ENCODE data around the gene TMEM9.

Gene TMEM9

DNA sequence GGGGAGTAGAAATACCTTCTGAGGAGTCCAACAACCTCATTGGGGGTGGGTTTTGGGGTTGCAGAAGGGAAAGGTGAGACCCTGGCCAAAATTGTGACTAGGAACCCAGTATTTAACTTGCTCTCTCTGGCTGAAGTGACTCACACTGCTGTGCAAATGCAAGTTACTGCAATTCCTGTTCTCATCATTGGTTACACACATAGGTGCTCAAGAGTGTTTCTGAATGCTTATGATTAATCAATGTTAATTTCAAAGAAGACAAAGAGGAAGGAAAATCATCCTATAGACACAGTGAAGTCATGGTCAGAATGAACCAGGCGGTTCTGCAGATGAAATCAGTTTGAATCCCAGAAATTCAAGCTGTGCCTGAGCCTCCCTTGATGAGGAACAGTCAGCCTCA, 30.4 kb downstream of the TMEM9 start:
- Histone ChIP-seq H3K27me3 (ENCODE audit: low read depth, low read length) (no peaks in the 10 kb centered on the region), H3K36me3 (ENCODE audit: control insufficient read depth in 1 of 2, insufficient read depth in 2 of 2, low read length in 2 of 2) (no peaks in the 10 kb centered on the region), H3K4me1 (ENCODE audit: control insufficient read depth in 1 of 2, insufficient read depth in 2 of 2, low read length in 2 of 2) (peaks cover 0 to 6% of the 10 kb centered on the region in 2 donors), H3K27ac (ENCODE audit: low read length) (no peak overlapping the region), H3K4me3 (ENCODE audit: low read depth in 1 of 2, low read length in 2 of 2) (no peak overlapping the region), H3K9me3 (ENCODE audit: control insufficient read depth in 1 of 2, low read length in 2 of 2) (no peaks in the 10 kb centered on the region)

DNA sequence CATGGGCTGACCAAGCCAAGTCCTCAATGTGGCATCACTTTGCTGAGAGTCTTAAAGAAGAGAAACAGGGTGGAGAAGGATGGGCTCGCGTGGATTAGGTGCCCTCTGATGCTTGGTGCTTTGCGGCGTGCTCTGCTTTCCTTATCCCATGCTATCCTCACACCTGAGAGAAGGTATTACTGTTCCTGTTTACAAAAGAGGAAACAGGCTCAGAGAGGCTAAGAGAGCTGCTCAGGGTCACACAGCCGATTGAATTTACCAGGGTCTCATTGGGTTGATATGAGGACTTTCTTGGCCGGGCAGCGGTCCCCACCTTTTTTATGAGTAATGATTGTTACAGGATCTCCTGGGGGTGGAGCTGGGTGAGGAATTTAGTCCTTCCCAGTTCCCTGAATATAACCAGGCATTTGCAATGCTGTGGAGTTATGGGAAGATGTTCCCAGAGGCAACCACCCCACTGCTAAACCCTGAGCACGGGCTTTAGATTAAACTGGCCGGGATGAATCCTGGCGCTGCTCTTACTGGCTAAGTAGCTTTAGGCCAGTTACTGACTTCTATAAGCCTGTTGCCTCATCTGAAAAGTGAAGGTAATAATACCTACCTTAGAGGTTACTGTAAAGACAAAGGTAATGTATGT, 31.8 kb downstream of the TMEM9 start:
- H3K27ac ChIP-seq (ENCODE audit: low read length) = no peak overlapping the region
- H3K4me3 ChIP-seq (ENCODE audit: low read depth in 1 of 2, low read length in 2 of 2) = no peak overlapping the region
- no peaks in the 10 kb centered on the region for H3K27me3 ChIP-seq (ENCODE audit: low read depth, low read length)
- H3K36me3 ChIP-seq (ENCODE audit: control insufficient read depth in 1 of 2, insufficient read depth in 2 of 2, low read length in 2 of 2) = no peaks in the 10 kb centered on the region
- H3K9me3 ChIP-seq (ENCODE audit: control insufficient read depth in 1 of 2, low read length in 2 of 2) = no peaks in the 10 kb centered on the region
- peaks cover 0 to 6% of the 10 kb centered on the region in 2 donors for H3K4me1 ChIP-seq (ENCODE audit: control insufficient read depth in 1 of 2, insufficient read depth in 2 of 2, low read length in 2 of 2)

DNA sequence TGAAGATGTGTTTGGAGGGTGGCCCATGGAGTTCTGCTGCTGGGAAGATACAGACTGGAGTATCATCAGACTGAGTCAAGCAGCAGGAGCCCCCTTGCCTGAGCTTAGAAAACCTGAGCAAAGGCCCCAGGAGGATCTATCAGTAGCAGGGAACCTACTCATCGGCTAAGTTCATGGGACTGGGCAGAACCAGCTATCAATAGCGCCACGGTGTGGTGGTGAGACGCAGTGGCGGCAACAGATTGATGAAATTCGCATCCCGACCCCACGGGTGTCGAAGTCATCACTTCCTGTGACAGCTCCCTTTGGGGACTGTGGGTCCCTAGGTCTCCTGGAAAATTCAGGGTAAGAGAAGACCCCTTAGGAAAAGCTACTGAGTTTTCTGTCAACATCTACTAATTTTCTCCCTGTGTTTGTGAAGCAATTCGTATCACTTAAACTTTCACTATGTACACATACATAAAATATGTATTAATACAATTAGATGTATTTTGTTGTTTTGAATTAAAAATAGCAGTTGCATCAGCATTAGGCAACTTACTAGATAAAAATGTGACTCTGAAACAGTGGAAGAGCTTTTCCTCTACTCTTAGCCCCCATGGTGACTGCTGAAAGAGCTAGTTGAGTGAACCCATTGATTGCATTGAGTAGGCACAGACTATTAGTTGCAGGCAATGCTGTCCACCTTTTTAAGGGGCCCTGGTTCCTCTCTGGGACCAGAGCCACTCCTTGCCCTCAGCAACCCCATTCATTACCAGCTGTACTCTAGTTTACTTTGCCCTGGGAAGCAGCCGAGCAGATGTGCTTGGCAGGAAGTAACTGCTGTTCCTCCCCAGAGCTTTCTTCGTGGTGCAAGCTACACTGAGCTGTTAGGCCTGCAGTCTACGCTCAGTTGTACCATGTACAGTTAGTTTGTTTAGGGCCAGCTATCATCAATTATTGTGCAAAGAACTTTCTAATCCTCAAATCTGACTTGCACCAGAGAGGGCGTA, 34.8 kb downstream of the TMEM9 start:
- Histone ChIP-seq H3K27ac (ENCODE audit: low read length) (no peak overlapping the region), H3K9me3 (ENCODE audit: control insufficient read depth in 1 of 2, low read length in 2 of 2) (no peaks in the 10 kb centered on the region), H3K4me3 (ENCODE audit: low read depth in 1 of 2, low read length in 2 of 2) (no peak overlapping the region), H3K36me3 (ENCODE audit: control insufficient read depth in 1 of 2, insufficient read depth in 2 of 2, low read length in 2 of 2) (no peaks in the 10 kb centered on the region), H3K4me1 (ENCODE audit: control insufficient read depth in 1 of 2, insufficient read depth in 2 of 2, low read length in 2 of 2) (peaks cover 0 to 6% of the 10 kb centered on the region in 2 donors), H3K27me3 (ENCODE audit: low read depth, low read length) (no peaks in the 10 kb centered on the region)

DNA sequence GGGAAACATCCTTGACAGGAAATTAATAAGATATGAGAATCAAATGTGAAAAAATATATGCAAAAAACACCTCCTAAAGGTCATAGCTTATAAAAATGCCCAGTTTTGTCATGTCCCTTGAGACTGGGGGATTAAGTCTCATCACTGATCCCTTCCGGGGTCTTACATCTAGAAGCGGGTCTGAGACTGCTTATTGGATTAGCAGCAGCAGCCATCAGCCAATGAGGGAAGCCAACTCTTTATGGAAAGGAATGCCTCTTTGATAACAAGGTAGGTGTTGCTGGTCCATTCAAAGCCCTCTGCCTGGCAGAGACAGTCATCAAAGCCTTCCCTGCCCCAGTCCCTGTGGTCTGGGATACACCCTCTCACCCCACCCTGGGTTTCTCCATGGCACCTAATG, 38.2 kb downstream of the TMEM9 start:
- peaks cover 0 to 15% of the 10 kb centered on the region in 2 donors for H3K4me1 ChIP-seq (ENCODE audit: control insufficient read depth in 1 of 2, insufficient read depth in 2 of 2, low read length in 2 of 2)
- H3K4me3 ChIP-seq (ENCODE audit: low read depth in 1 of 2, low read length in 2 of 2) = no peak overlapping the region
- no peak overlapping the region for H3K27ac ChIP-seq (ENCODE audit: low read length)
- H3K9me3 ChIP-seq (ENCODE audit: control insufficient read depth in 1 of 2, low read length in 2 of 2) = no peaks in the 10 kb centered on the region
- H3K36me3 ChIP-seq (ENCODE audit: control insufficient read depth in 1 of 2, insufficient read depth in 2 of 2, low read length in 2 of 2) = no peaks in the 10 kb centered on the region
- no peaks in the 10 kb centered on the region for H3K27me3 ChIP-seq (ENCODE audit: low read depth, low read length)

DNA sequence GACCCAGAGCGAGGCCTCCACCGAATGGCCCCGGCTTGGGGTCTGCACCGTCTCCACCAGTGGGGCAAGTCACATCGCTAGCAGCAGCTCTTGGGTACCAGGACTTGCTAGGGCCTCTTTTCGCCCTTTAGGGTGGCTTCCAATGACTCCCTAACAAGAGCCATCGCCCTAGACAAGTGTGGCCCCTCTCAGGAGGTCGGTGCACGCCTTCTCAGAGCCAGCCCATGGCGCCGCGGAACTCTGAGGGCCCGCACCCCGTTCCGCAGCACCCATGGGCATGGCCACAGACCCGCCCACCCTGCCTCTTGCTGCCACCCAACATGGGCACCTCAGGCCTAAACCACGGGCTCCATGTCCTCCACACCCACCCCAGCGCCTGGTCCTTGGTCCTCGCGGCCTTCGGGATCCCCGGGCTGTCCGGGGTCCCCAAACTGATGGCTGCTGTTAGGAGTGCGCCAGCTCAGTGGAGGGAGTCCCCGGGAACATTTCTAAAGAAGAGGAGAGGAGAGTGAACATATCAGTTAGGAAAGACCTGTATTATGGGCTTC, 38.8 kb downstream of the TMEM9 start:
- no peaks in the 10 kb centered on the region for H3K27me3 ChIP-seq (ENCODE audit: low read depth, low read length)
- H3K27ac ChIP-seq (ENCODE audit: low read length) = no peak overlapping the region
- H3K4me1 ChIP-seq (ENCODE audit: control insufficient read depth in 1 of 2, insufficient read depth in 2 of 2, low read length in 2 of 2) = peaks cover 0 to 15% of the 10 kb centered on the region in 2 donors
- H3K9me3 ChIP-seq (ENCODE audit: control insufficient read depth in 1 of 2, low read length in 2 of 2) = no peaks in the 10 kb centered on the region
- H3K36me3 ChIP-seq (ENCODE audit: control insufficient read depth in 1 of 2, insufficient read depth in 2 of 2, low read length in 2 of 2) = no peaks in the 10 kb centered on the region
- no peak overlapping the region for H3K4me3 ChIP-seq (ENCODE audit: low read depth in 1 of 2, low read length in 2 of 2)

DNA sequence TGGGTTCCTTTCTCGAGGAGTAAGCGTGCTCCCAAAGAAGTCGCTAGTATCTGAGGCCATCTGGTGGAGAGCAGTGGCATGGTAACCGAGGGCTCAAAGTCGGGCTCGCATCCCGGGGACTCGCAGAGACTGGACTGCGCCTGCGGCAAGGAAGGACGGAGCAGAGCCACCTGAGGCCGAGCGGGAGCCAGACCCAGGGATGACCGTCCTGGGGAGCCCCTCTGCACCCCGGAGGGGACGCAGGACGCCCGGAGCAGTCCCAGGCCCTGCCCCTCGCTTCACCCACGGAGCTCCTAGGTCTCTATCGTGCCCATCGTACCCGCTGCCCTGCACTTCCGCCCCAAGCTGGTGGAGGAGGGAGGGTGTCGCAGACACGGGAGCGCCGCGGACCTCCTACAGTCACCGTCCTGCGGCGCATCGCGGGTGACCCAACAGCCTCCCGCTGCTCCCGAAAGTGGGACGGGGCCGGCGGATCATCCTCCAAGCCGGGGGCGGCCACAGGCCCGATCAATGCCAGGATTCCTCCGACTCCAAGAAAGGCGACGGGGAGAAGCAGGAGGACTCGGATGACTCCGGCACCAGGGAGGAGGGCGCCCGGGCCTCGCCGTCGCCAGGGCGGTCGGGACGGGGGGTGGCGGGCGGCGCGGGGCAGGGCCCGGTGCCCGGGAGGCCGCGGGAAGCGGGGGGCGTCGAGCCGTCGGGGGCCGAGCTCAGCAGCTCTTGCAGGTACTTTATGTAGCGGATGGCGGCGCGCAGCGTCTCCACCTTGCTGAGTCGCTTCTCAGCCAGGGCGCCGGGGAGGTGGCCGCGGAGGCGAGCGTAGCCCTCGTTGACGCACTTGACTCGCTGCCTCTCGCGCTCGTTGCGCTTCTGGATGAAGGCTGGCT, 39.8 kb downstream of the TMEM9 start:
- H3K4me3 ChIP-seq (ENCODE audit: low read depth in 1 of 2, low read length in 2 of 2) = peak overlapping the region; percentile 67 to 70
- H3K27ac ChIP-seq (ENCODE audit: low read length) = no peak overlapping the region
- H3K27me3 ChIP-seq (ENCODE audit: low read depth, low read length) = no peaks in the 10 kb centered on the region
- no peaks in the 10 kb centered on the region for H3K9me3 ChIP-seq (ENCODE audit: control insufficient read depth in 1 of 2, low read length in 2 of 2)
- H3K4me1 ChIP-seq (ENCODE audit: control insufficient read depth in 1 of 2, insufficient read depth in 2 of 2, low read length in 2 of 2) = peaks cover 0 to 15% of the 10 kb centered on the region in 2 donors
- no peaks in the 10 kb centered on the region for H3K36me3 ChIP-seq (ENCODE audit: control insufficient read depth in 1 of 2, insufficient read depth in 2 of 2, low read length in 2 of 2)

DNA sequence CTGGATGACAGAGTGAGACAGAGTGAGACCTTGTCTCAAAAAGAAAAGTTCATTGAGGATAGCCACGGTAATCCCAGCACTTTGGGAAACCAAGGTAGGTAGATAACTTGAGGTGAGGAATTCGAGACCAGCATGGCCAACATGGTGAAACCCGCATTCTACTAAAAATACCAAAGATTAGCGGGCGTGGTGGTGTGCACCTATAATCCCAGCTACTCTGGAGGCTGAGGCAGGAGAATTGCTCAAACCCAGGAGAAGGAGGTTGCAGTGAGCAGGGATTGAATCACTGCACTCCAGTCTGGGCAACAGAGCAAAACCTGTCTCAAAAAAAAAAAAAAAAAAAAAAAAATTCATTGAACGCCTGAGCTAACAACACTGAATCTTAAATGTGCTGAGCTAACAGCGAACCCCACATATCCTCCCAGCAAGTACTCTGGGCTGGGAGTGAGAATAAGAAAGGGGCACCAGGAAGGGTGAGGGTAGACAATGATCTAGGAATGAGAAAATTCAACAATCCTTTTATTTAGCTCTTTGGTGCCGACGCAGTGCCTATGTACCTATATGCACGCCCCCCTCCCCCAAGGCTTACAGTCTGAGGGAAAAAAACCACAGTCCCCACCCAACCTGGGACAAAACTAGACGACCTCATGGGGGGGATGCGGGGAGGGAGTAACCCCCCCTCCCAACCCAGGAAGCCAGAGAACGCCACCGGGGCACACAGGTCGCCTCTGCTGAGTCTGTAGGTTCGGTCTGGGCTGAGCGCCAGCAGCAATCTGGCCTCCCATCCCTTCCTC, 40.6 kb downstream of the TMEM9 start:
- Histone ChIP-seq H3K4me1 (ENCODE audit: control insufficient read depth in 1 of 2, insufficient read depth in 2 of 2, low read length in 2 of 2) (peaks cover 0 to 15% of the 10 kb centered on the region in 2 donors), H3K9me3 (ENCODE audit: control insufficient read depth in 1 of 2, low read length in 2 of 2) (no peaks in the 10 kb centered on the region), H3K36me3 (ENCODE audit: control insufficient read depth in 1 of 2, insufficient read depth in 2 of 2, low read length in 2 of 2) (no peaks in the 10 kb centered on the region), H3K27ac (ENCODE audit: low read length) (no peak overlapping the region), H3K4me3 (ENCODE audit: low read depth in 1 of 2, low read length in 2 of 2) (peak overlapping the region in 1 of 2 donors; percentile 70), H3K27me3 (ENCODE audit: low read depth, low read length) (no peaks in the 10 kb centered on the region)

DNA sequence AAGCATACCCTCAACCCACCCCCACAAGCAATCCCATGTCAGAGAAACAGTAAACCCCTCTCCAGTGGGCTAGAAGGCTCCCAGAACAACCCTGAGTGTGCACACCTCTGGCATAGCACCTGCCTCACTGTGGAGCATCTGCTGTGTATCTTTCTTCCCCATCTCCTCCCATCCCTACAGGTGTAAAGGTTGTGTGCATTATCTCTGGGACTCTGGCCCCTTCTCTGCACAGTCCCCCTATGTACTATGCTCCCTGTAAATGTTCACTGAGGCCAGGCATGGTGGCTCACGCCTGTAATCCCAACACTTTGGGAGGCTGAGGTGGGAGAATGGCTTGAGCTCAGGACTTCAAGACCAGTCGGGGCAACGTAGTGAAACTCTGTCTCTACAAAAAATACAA, 41.3 kb downstream of the TMEM9 start:
- Histone ChIP-seq H3K27me3 (ENCODE audit: low read depth, low read length) (no peaks in the 10 kb centered on the region), H3K36me3 (ENCODE audit: control insufficient read depth in 1 of 2, insufficient read depth in 2 of 2, low read length in 2 of 2) (no peaks in the 10 kb centered on the region), H3K9me3 (ENCODE audit: control insufficient read depth in 1 of 2, low read length in 2 of 2) (no peaks in the 10 kb centered on the region), H3K27ac (ENCODE audit: low read length) (no peak overlapping the region), H3K4me3 (ENCODE audit: low read depth in 1 of 2, low read length in 2 of 2) (no peak overlapping the region), H3K4me1 (ENCODE audit: control insufficient read depth in 1 of 2, insufficient read depth in 2 of 2, low read length in 2 of 2) (peaks cover 0 to 15% of the 10 kb centered on the region in 2 donors)

DNA sequence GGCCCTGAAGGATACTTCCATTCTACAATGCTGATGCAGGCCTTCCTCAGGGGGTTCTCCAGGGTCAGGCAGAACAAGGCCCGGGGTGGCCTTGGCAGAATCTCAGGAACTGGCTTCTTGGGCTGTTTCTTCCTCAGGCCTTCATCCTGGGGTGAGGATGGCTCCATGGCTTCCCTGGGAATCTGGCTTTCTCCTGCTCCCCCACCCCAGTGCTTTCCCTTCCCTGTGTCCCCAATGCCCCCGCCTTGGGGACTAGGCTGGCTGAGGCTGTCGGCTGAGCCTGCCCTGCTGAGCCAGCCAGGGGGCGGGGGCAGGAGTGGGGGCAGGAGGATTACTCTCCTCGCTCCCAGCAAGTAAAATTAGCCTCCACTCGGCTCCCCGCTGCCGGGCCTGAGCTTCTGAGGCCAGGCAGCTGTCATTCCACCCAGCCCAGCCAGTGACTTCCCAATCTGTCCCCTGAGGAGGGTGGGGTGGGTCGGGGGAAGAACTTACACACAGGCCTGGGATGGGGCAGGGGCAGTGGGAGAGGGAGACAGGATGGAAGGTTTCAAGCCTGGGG, 42.0 kb downstream of the TMEM9 start, which contains the start of gene CACNA1S:
Gene CACNA1S, minus strand, starts transcription at position 254 of the 559 bp plus-strand sequence. Its CDS starts 87 bp downstream, at position 167.
- H3K36me3 ChIP-seq (ENCODE audit: control insufficient read depth in 1 of 2, insufficient read depth in 2 of 2, low read length in 2 of 2) = no peaks in the 10 kb centered on the region
- H3K4me1 ChIP-seq (ENCODE audit: control insufficient read depth in 1 of 2, insufficient read depth in 2 of 2, low read length in 2 of 2) = peaks cover 0 to 15% of the 10 kb centered on the region in 2 donors
- H3K27ac ChIP-seq (ENCODE audit: low read length) = no peak within 1 kb of the TSS
- no peak within 1 kb of the TSS for H3K4me3 ChIP-seq (ENCODE audit: low read depth in 1 of 2, low read length in 2 of 2)
- H3K9me3 ChIP-seq (ENCODE audit: control insufficient read depth in 1 of 2, low read length in 2 of 2) = no peaks in the 10 kb centered on the region
- H3K27me3 ChIP-seq (ENCODE audit: low read depth, low read length) = no peaks in the 10 kb centered on the region

DNA sequence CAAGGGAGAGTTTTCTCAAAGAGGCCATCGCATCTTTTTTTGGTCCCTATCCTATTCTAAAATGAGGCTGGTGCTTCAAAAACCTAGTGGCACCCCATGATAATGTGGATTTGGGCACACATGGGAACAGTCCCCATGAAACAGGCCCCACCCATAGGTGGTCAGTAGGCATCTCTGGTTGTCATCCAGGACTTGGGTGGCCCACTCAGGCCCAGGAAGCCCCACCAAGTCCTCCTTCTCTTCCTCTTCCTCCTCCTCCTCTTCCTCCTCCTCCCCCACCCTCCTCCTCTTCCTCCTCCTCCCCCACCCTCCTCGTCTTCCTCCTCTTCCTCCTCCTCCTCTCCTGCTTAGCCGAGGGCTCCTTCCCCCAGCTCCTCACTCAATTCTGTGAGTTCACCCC, 42.6 kb downstream of the TMEM9 start:
- no peaks in the 10 kb centered on the region for H3K9me3 ChIP-seq (ENCODE audit: control insufficient read depth in 1 of 2, low read length in 2 of 2)
- H3K4me3 ChIP-seq (ENCODE audit: low read depth in 1 of 2, low read length in 2 of 2) = no peak overlapping the region
- H3K27me3 ChIP-seq (ENCODE audit: low read depth, low read length) = no peaks in the 10 kb centered on the region
- H3K27ac ChIP-seq (ENCODE audit: low read length) = no peak overlapping the region
- H3K36me3 ChIP-seq (ENCODE audit: control insufficient read depth in 1 of 2, insufficient read depth in 2 of 2, low read length in 2 of 2) = no peaks in the 10 kb centered on the region
- H3K4me1 ChIP-seq (ENCODE audit: control insufficient read depth in 1 of 2, insufficient read depth in 2 of 2, low read length in 2 of 2) = peaks cover 0 to 15% of the 10 kb centered on the region in 2 donors
